K562 (cell line): Measurements from ENCODE around the gene SLC25A26. TPM values are rescaled to one million over a fixed set of nuclear protein-coding genes. Genes with fewer than 3 reads are reported as not detected.

Experiments used
- ATAC-seq: fragments of 200-7000 bp; cut with Tn5 transposase; 3 replicates; pipeline ENCODE4 v1.9.1; 2020; ENCODE audit warnings: moderate library complexity
- BruUV-seq: library from RNA; stranded (reverse); fragments of 400-500 nt; replicated peaks from 2 replicates; lab custom pipeline; 2021; lab: Mats Ljungman, UMichigan
- CTCF ChIA-PET: fragments of 300-600 bp; formaldehyde crosslinking; extraction: SDS; loops from one replicate; lab custom pipeline; 2021; ENCODE audit warnings: low intra/inter-chr PET ratio; lab: Yijun Ruan, JAX
- POLR2A ChIA-PET: fragments of 300-600, 350-650 bp; sonication (Branson Sonifier 250); formaldehyde crosslinking; extraction: SDS; loops from one replicate; lab custom pipeline; 2021; ENCODE audit warnings: antibody characterized with exemption, inconsistent platforms; lab: Yijun Ruan, JAX
- DNase-seq, 4 experiments: peaks; one replicate each; pipeline versions ENCODE4 v3.0.0 to v3.0.0-alpha.2; 2011 to 2018; ENCODE audit warnings: low spot score in 3 of 4, mixed read lengths in 3 of 4; ENCODE audit errors: extremely low read depth in 1 of 4
- FAIRE-seq: peaks from 2 replicates; lab custom pipeline; 2011; peaks lifted over from hg19 to GRCh38; lab: Jason Lieb, UNC
- H2AFZ ChIP-seq: 2 replicates; pipeline ENCODE4 v1.6.0; 2011; ENCODE audit warnings: low read depth, low read length, control low read depth, inconsistent platforms
- H3K27ac ChIP-seq: fragments of 200-600 bp; 3 replicates; pipeline ENCODE4 v1.8.0; 2011; ENCODE audit warnings: low read depth, mild to moderate bottlenecking, control low read depth, inconsistent platforms, low read length, moderate library complexity, mixed read lengths; ENCODE audit errors: extremely low read depth
- H3K27me3 ChIP-seq, 2 experiments: fragments of 300-600 bp in 1 of 2; 2 replicates in 1 of 2; 3 replicates in 1 of 2; pipeline versions ENCODE4 v1.6.0 to v1.8.0; 2011; ENCODE audit warnings: inconsistent platforms in 2 of 2, low read length in 2 of 2, mild to moderate bottlenecking in 1 of 2, mixed read lengths in 1 of 2, moderate library complexity in 1 of 2; ENCODE audit not compliant: control insufficient read depth in 2 of 2, insufficient read depth in 2 of 2
- H3K36me3 ChIP-seq: fragments of 300-600 bp; 3 replicates; pipeline ENCODE4 v1.8.0; 2011; ENCODE audit warnings: mild to moderate bottlenecking, low read length, inconsistent platforms; ENCODE audit not compliant: control insufficient read depth, insufficient read depth
- H3K4me1 ChIP-seq, 2 experiments: fragments of 200-600 bp in 1 of 2; replicated peaks in 1 of 2; 2 replicates in 1 of 2; 3 replicates in 1 of 2; pipeline versions ENCODE4 v1.5.1 to v1.8.0; 2011; ENCODE audit warnings: inconsistent platforms in 2 of 2, low read length in 2 of 2, mild to moderate bottlenecking in 1 of 2, mixed read lengths in 1 of 2, moderate library complexity in 1 of 2; ENCODE audit not compliant: control insufficient read depth in 2 of 2, insufficient read depth in 2 of 2
- H3K4me2 ChIP-seq: 2 replicates; pipeline ENCODE4 v1.6.1; 2011; ENCODE audit warnings: low read length, control low read depth, inconsistent platforms, mixed read lengths; ENCODE audit not compliant: insufficient read depth
- H3K4me3 ChIP-seq: fragments of 200-600 bp; sonication (generic), shearing (Covaris generic); 2 replicates; pipeline ENCODE4 v1.5.1; 2016; ENCODE audit warnings: control low read depth, inconsistent platforms
- H3K79me2 ChIP-seq: fragments of 200-600 bp; 3 replicates; pipeline ENCODE4 v1.8.0; 2011; ENCODE audit warnings: low read length, inconsistent platforms; ENCODE audit not compliant: control insufficient read depth, insufficient read depth
- H3K9ac ChIP-seq, 2 experiments: 2 replicates each; pipeline versions ENCODE4 v1.6.0 to v1.6.1; 2011; ENCODE audit warnings: low read depth in 2 of 2, low read length in 2 of 2, control low read depth in 1 of 2, inconsistent platforms in 1 of 2, mild to moderate bottlenecking in 1 of 2, mixed read lengths in 1 of 2; ENCODE audit not compliant: insufficient read depth in 1 of 2
- H3K9me1 ChIP-seq: one replicate; pipeline ENCODE4 v1.6.0; 2011; ENCODE audit warnings: inconsistent platforms, mild to moderate bottlenecking, low read length, moderate library complexity; ENCODE audit not compliant: control insufficient read depth, insufficient read depth
- H3K9me3 ChIP-seq: replicated peaks from 2 replicates; pipeline ENCODE4 v1.5.1; 2011; ENCODE audit warnings: low read depth, low read length, inconsistent platforms; ENCODE audit not compliant: control insufficient read depth, insufficient read depth
- H4K20me1 ChIP-seq: replicated peaks from 2 replicates; pipeline ENCODE4 v1.6.1; 2011; ENCODE audit warnings: low read length, inconsistent platforms, mixed read lengths; ENCODE audit not compliant: control insufficient read depth, insufficient read depth
- CEBPB ChIP-seq: fragments of 450-650 bp; IDR thresholded peaks from 2 replicates; pipeline ENCODE4 v1.6.1; 2016; ENCODE audit warnings: missing genetic modification characterization, missing compliant biosample characterization
- JUN ChIP-seq, 2 experiments: sonication (generic) in 1 of 2; formaldehyde crosslinking in 1 of 2; IDR thresholded peaks; 2 replicates each; pipeline versions ENCODE4 v1.6.1 to v1.8.0; 2012 to 2022; ENCODE audit warnings: borderline replicate concordance in 2 of 2, mild to moderate bottlenecking in 2 of 2, improper control_type of control experiment in 1 of 2, low read depth in 1 of 2, low read length in 1 of 2, missing genetic modification reagents in 1 of 2
- RAD21 ChIP-seq, 2 experiments: fragments of 250-450 bp in 1 of 2; fragments of 450-650 bp in 1 of 2; sonication (Bioruptor Pico) in 1 of 2; formaldehyde crosslinking in 1 of 2; IDR thresholded peaks in 1 of 2; conservative IDR thresholded peaks in 1 of 2; 2 replicates each; pipeline versions ENCODE4 v1.4.0 to v1.8.0; 2020 to 2022; ENCODE audit warnings: mild to moderate bottlenecking in 2 of 2, moderate library complexity in 1 of 2
- SIRT6 ChIP-seq: IDR thresholded peaks from one replicate; pipeline ENCODE4 v1.6.1; 2012; ENCODE audit warnings: low read depth, mild to moderate bottlenecking, control low read depth, inconsistent platforms, low read length, moderate library complexity
- ZC3H8 ChIP-seq: fragments of 450-650 bp; IDR thresholded peaks from 2 replicates; pipeline ENCODE4 v1.6.1; 2017
- ZNF444 ChIP-seq: fragments of 250-450 bp; sonication (Bioruptor Pico); IDR thresholded peaks from 2 replicates; pipeline ENCODE4 v1.4.0; 2020; ENCODE audit warnings: mild to moderate bottlenecking, moderate library complexity
- WGBS: fragments of 100-300 bp; shearing (Covaris generic); methylation state at CpG from one replicate; pipeline ENCODE4 v1.1.6; 2016; ENCODE audit warnings: low coverage, mixed read lengths; ENCODE audit not compliant: insufficient coverage; ENCODE audit errors: missing lambda C conversion rate; 5-methylcytosine and 5-hydroxymethylcytosine counted together
- in situ Hi-C: fragments of 300-500 bp; cut with MboI; formaldehyde crosslinking; loops from 4 replicates; pipeline ENCODE4 v1.15.0; 2018; ENCODE audit warnings: inconsistent platforms, mixed read lengths
- intact Hi-C: fragments of 100-400 bp; cut with micrococcal nuclease; formaldehyde crosslinking; loops from 2 replicates; pipeline ENCODE4 v1.14.2; 2022
- polyA plus RNA-seq, 8 experiments: library from polyadenylated mRNA; depleted of rRNA in 4 of 8; stranded (reverse) in 5 of 8; unstranded in 3 of 8; fragments of >200 nt; fragmentation: Nextera tagmentation in 2 of 8; fragmentation: Illumina TruSeq in 1 of 8; extraction: Ambion mirVana in 2 of 8; extraction: Trizol in 1 of 8; gene quantifications; 2 replicates each; pipeline versions ENCODE4 v1.2.1 to v1.2.3, GENCODE V29; 2011 to 2014; ENCODE audit warnings: inconsistent platforms in 1 of 8, missing spikeins in 1 of 8
- total RNA-seq, 7 experiments: library from RNA; depleted of rRNA in 6 of 7; stranded (reverse); fragments of >200 nt in 6 of 7; fragmentation: Illumina TruSeq in 2 of 7; extraction: Trizol in 2 of 7; gene quantifications; 2 replicates each; pipeline versions ENCODE4 v1.2.1 to v1.2.3, GENCODE V29; 2011 to 2021; ENCODE audit warnings: low replicate concordance in 1 of 7
- TF ChIP-seq, protein P1 (sequence below): sonication (generic); formaldehyde crosslinking; IDR thresholded peaks from 2 replicates; pipeline ENCODE4 v1.8.0; 2022; ENCODE audit warnings: mild to moderate bottlenecking, missing genetic modification reagents
- TF ChIP-seq, protein P2 (sequence below): fragments of 150-350 bp; conservative IDR thresholded peaks from 2 replicates; pipeline ENCODE4 v1.6.1; 2014; ENCODE audit warnings: low read length
- TF ChIP-seq, protein P3 (sequence below): sonication (generic); formaldehyde crosslinking; IDR thresholded peaks from 2 replicates; pipeline ENCODE4 v1.8.0; 2022; ENCODE audit warnings: mild to moderate bottlenecking, missing genetic modification reagents
- TF ChIP-seq, protein P4 (sequence below): sonication (generic); formaldehyde crosslinking; IDR thresholded peaks from 2 replicates; pipeline ENCODE4 v1.8.0; 2022; ENCODE audit warnings: mild to moderate bottlenecking, missing genetic modification reagents, borderline replicate concordance

The SLC25A26 gene
- total and polyA plus RNA-seq, 9 of the 15 experiments (the other 6 are each of a cell fraction or from before 2014, with no cell fraction given) = 7.2 to 29.1 (median 12.6) TPM

DNA sequence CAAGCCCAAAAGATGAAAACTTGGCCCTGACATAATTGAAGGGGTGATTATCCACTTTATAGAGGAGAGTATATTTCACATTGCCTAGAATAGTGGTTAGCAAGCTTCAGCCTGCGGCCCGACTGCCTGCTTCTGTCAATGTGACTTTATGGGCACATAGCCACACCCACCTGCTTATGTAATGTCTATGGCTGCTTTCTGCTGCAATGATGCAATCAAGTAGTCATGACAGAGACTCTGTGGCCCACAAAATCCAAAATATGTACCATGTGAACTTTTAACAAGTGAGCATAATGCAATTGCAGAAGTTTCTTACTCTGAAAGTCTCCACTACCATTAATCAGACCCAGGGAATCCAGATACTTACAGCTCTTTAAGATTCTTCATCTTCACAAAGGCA is 176.9 kb downstream of the SLC25A26 start:
- peaks cover 0 to 10% of the 10 kb centered on the region in 2 experiments; a peak in 3 of 5 replicates for H3K4me1 ChIP-seq
- 9% methylated on average over 2 of the region's 2 CpGs for WGBS
- H3K27ac ChIP-seq = no peak overlapping the region
- no peaks in the 10 kb centered on the region for H3K9me1 ChIP-seq
- no peaks in the 10 kb centered on the region for H3K9me3 ChIP-seq
- H3K4me2 ChIP-seq = no peak overlapping the region
- peak; percentile 19 for FAIRE-seq
- CTCF ChIA-PET = no interaction called here
- in situ Hi-C loops (no loop called here), intact Hi-C loops (no loop called here)
- peak; percentile 77 for ATAC-seq
- DNase-seq = peak in 1 of 4 experiments; percentile 17
- H3K36me3 ChIP-seq = no peaks in the 10 kb centered on the region
- no TSS peak for BruUV-seq
- peaks cover 0 to 3% of the 10 kb centered on the region in 2 experiments; a peak in 1 of 5 replicates for H3K27me3 ChIP-seq
- H4K20me1 ChIP-seq = no peaks in the 10 kb centered on the region
- no peak overlapping the region for H3K4me3 ChIP-seq
- POLR2A ChIA-PET = no interaction called here
- H3K79me2 ChIP-seq = no peaks in the 10 kb centered on the region
- 0 out of 2 replicates have a peak overlapping the region, but pooled peaks have one; percentile 9 for H2AFZ ChIP-seq
- H3K9ac ChIP-seq = no peak overlapping the region
- TF ChIP-seq ZC3H8 (no peak), CEBPB (tag) (peak; percentile 93), RAD21 (CRISPR knock-in tag; conservative IDR thresholded peaks at IDR 0.05 in 1 of 2, IDR thresholded peaks at IDR 0.05 in 1 of 2) (no peak), SIRT6 (no peak), ZNF444 (CRISPR knock-in tag) (no peak), JUN (IDR thresholded peaks at IDR 0.05; ENCODE audit: borderline replicate concordance, low read depth, low read length) (0 out of 2 replicates have a peak, but pooled peaks have one; percentile 45), JUN (CRISPR knock-in tag; IDR thresholded peaks at IDR 0.05; ENCODE audit: borderline replicate concordance) (no peak)
- TF ChIP-seq, protein P1, sequence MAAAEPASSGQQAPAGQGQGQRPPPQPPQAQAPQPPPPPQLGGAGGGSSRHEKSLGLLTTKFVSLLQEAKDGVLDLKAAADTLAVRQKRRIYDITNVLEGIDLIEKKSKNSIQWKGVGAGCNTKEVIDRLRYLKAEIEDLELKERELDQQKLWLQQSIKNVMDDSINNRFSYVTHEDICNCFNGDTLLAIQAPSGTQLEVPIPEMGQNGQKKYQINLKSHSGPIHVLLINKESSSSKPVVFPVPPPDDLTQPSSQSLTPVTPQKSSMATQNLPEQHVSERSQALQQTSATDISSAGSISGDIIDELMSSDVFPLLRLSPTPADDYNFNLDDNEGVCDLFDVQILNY (CRISPR knock-in tag) = no peak
- TF ChIP-seq, protein P2, sequence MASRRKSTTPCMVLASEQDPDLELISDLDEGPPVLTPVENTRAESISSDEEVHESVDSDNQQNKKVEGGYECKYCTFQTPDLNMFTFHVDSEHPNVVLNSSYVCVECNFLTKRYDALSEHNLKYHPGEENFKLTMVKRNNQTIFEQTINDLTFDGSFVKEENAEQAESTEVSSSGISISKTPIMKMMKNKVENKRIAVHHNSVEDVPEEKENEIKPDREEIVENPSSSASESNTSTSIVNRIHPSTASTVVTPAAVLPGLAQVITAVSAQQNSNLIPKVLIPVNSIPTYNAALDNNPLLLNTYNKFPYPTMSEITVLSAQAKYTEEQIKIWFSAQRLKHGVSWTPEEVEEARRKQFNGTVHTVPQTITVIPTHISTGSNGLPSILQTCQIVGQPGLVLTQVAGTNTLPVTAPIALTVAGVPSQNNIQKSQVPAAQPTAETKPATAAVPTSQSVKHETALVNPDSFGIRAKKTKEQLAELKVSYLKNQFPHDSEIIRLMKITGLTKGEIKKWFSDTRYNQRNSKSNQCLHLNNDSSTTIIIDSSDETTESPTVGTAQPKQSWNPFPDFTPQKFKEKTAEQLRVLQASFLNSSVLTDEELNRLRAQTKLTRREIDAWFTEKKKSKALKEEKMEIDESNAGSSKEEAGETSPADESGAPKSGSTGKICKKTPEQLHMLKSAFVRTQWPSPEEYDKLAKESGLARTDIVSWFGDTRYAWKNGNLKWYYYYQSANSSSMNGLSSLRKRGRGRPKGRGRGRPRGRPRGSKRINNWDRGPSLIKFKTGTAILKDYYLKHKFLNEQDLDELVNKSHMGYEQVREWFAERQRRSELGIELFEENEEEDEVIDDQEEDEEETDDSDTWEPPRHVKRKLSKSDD = no peak
- TF ChIP-seq, protein P3, sequence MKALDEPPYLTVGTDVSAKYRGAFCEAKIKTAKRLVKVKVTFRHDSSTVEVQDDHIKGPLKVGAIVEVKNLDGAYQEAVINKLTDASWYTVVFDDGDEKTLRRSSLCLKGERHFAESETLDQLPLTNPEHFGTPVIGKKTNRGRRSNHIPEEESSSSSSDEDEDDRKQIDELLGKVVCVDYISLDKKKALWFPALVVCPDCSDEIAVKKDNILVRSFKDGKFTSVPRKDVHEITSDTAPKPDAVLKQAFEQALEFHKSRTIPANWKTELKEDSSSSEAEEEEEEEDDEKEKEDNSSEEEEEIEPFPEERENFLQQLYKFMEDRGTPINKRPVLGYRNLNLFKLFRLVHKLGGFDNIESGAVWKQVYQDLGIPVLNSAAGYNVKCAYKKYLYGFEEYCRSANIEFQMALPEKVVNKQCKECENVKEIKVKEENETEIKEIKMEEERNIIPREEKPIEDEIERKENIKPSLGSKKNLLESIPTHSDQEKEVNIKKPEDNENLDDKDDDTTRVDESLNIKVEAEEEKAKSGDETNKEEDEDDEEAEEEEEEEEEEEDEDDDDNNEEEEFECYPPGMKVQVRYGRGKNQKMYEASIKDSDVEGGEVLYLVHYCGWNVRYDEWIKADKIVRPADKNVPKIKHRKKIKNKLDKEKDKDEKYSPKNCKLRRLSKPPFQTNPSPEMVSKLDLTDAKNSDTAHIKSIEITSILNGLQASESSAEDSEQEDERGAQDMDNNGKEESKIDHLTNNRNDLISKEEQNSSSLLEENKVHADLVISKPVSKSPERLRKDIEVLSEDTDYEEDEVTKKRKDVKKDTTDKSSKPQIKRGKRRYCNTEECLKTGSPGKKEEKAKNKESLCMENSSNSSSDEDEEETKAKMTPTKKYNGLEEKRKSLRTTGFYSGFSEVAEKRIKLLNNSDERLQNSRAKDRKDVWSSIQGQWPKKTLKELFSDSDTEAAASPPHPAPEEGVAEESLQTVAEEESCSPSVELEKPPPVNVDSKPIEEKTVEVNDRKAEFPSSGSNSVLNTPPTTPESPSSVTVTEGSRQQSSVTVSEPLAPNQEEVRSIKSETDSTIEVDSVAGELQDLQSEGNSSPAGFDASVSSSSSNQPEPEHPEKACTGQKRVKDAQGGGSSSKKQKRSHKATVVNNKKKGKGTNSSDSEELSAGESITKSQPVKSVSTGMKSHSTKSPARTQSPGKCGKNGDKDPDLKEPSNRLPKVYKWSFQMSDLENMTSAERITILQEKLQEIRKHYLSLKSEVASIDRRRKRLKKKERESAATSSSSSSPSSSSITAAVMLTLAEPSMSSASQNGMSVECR = no peak
- TF ChIP-seq, protein P4, sequence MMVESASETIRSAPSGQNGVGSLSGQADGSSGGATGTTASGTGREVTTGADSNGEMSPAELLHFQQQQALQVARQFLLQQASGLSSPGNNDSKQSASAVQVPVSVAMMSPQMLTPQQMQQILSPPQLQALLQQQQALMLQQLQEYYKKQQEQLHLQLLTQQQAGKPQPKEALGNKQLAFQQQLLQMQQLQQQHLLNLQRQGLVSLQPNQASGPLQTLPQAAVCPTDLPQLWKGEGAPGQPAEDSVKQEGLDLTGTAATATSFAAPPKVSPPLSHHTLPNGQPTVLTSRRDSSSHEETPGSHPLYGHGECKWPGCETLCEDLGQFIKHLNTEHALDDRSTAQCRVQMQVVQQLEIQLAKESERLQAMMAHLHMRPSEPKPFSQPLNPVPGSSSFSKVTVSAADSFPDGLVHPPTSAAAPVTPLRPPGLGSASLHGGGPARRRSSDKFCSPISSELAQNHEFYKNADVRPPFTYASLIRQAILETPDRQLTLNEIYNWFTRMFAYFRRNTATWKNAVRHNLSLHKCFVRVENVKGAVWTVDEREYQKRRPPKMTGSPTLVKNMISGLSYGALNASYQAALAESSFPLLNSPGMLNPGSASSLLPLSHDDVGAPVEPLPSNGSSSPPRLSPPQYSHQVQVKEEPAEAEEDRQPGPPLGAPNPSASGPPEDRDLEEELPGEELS (CRISPR knock-in tag) = no peak
